ENCODE data around the gene ARL15. TPM values are rescaled to one million over a fixed set of nuclear protein-coding genes. Genes with fewer than 3 reads are reported as not detected.

The ARL15 gene
- total and polyA plus RNA-seq, 2 donors (not counting 1 experiment from before 2014, with no cell fraction given), result 5.8 to 20.5 TPM

- Histone ChIP-seq H3K4me1 (ENCODE audit: control insufficient read depth in 2 of 2, insufficient read depth in 2 of 2, low read length in 2 of 2) (no peaks in the 10 kb centered on the region), H3K36me3 (replicated peaks in 1 of 2; ENCODE audit: control extremely low read depth in 1 of 2, control insufficient read depth in 1 of 2, extremely low read depth in 1 of 2, insufficient read depth in 2 of 2, low read length in 1 of 2) (no peaks in the 10 kb centered on the region), H3K27me3 (replicated peaks in 1 of 4; ENCODE audit: control extremely low read depth in 1 of 4, control insufficient read depth in 3 of 4, insufficient read depth in 4 of 4, low read length in 3 of 4) (no peaks in the 10 kb centered on the region), H3K79me2 (ENCODE audit: control insufficient read depth, insufficient read depth, low read length) (no peaks in the 10 kb centered on the region), H3K27ac (ENCODE audit: low read length in 2 of 2) (no peak overlapping the region), H3K9ac (ENCODE audit: low read length) (no peak overlapping the region), H3K9me3 (ENCODE audit: control extremely low read depth in 1 of 3, control insufficient read depth in 2 of 3, insufficient read depth in 1 of 3, low read length in 2 of 3) (peaks cover 0 to 7% (median 6%) of the 10 kb centered on the region in 3 donors), H3K4me2 (replicated peaks; ENCODE audit: low read depth, low read length, poor library complexity, severe bottlenecking) (no peak overlapping the region), H2AFZ (ENCODE audit: insufficient read depth, low read depth, low read length, poor library complexity, severe bottlenecking) (no peak overlapping the region), H3K4me3 (ENCODE audit: control extremely low read depth in 1 of 5, extremely low read depth in 1 of 5, insufficient read depth in 1 of 5, low read depth in 2 of 5, low read length in 4 of 5) (no peak overlapping the region), H4K20me1 (ENCODE audit: control insufficient read depth, insufficient read depth, low read length, poor library complexity, severe bottlenecking) (no peaks in the 10 kb centered on the region)
- H3K27ac Mint-ChIP-seq, result no peak overlapping the region
- peaks cover 5% of the 10 kb centered on the region for H3K4me1 Mint-ChIP-seq
- CTCF ChIA-PET, result no interaction called here
- TF ChIP-seq CTCF (IDR thresholded peaks at IDR 0.05) (no peak), EZH2 (IDR thresholded peaks at IDR 0.05; ENCODE audit: borderline replicate concordance, insufficient read depth, low read depth, low read length, poor library complexity, severe bottlenecking) (no peak)
- no peak for DNase-seq
- H3K27me3 Mint-ChIP-seq, result no peaks in the 10 kb centered on the region
- no peak overlapping the region for H3K4me3 Mint-ChIP-seq
- intact Hi-C loops (cut with micrococcal nuclease), result no loop called here
- POLR2A ChIA-PET, result no interaction called here
- no CpG with 5 or more reads among the region's 1 CpG for WGBS (ENCODE audit: insufficient coverage)
- no peak for ATAC-seq (ENCODE audit: low read depth)
- H3K9me3 Mint-ChIP-seq (ENCODE audit: insufficient read depth), result peaks cover 8% of the 10 kb centered on the region
Measured at GRCh38 chr5:54083245-54083644, 227.1 kb downstream of the ARL15 start.

- Mint-ChIP-seq H3K27ac (no peak overlapping the region), H3K4me1 (peaks cover 5% of the 10 kb centered on the region), H3K27me3 (no peaks in the 10 kb centered on the region), H3K4me3 (no peak overlapping the region), H3K9me3 (ENCODE audit: insufficient read depth) (peaks cover 8% of the 10 kb centered on the region)
- no peaks in the 10 kb centered on the region for H3K4me1 ChIP-seq (ENCODE audit: control insufficient read depth in 2 of 2, insufficient read depth in 2 of 2, low read length in 2 of 2)
- H3K4me3 ChIP-seq (ENCODE audit: control extremely low read depth in 1 of 5, extremely low read depth in 1 of 5, insufficient read depth in 1 of 5, low read depth in 2 of 5, low read length in 4 of 5), result no peak overlapping the region
- H3K27me3 ChIP-seq (replicated peaks in 1 of 4; ENCODE audit: control extremely low read depth in 1 of 4, control insufficient read depth in 3 of 4, insufficient read depth in 4 of 4, low read length in 3 of 4), result no peaks in the 10 kb centered on the region
- ChIA-PET CTCF (no interaction called here), POLR2A (no interaction called here)
- intact Hi-C loops (cut with micrococcal nuclease), result no loop called here
- DNase-seq (no peak), ATAC-seq (ENCODE audit: low read depth) (no peak)
- no peaks in the 10 kb centered on the region for H3K79me2 ChIP-seq (ENCODE audit: control insufficient read depth, insufficient read depth, low read length)
- H3K4me2 ChIP-seq (replicated peaks; ENCODE audit: low read depth, low read length, poor library complexity, severe bottlenecking), result no peak overlapping the region
- peaks cover 0 to 7% (median 6%) of the 10 kb centered on the region in 3 donors for H3K9me3 ChIP-seq (ENCODE audit: control extremely low read depth in 1 of 3, control insufficient read depth in 2 of 3, insufficient read depth in 1 of 3, low read length in 2 of 3)
- no peak overlapping the region for H3K9ac ChIP-seq (ENCODE audit: low read length)
- H3K36me3 ChIP-seq (replicated peaks in 1 of 2; ENCODE audit: control extremely low read depth in 1 of 2, control insufficient read depth in 1 of 2, extremely low read depth in 1 of 2, insufficient read depth in 2 of 2, low read length in 1 of 2), result no peaks in the 10 kb centered on the region
- no peak overlapping the region for H2AFZ ChIP-seq (ENCODE audit: insufficient read depth, low read depth, low read length, poor library complexity, severe bottlenecking)
- H4K20me1 ChIP-seq (ENCODE audit: control insufficient read depth, insufficient read depth, low read length, poor library complexity, severe bottlenecking), result no peaks in the 10 kb centered on the region
- no peak for TF ChIP-seq EZH2 (IDR thresholded peaks at IDR 0.05; ENCODE audit: borderline replicate concordance, insufficient read depth, low read depth, low read length, poor library complexity, severe bottlenecking)
- TF ChIP-seq CTCF (IDR thresholded peaks at IDR 0.05), result no peak
- H3K27ac ChIP-seq (ENCODE audit: low read length in 2 of 2), result no peak overlapping the region
- WGBS (ENCODE audit: insufficient coverage), result 100% methylated on average over 1 of the region's 1 CpG
Measured at GRCh38 chr5:54081415-54081814, 229.0 kb downstream of the ARL15 start.

Measured in B cell (primary cell).